Uterus (tissue), 4 donors: ENCODE measurements around the gene MRPL48. TPM values are rescaled to one million over a fixed set of nuclear protein-coding genes. Genes with fewer than 3 reads are reported as not detected.
"Not testable (repeated sequence)": the region's sequence is repeated elsewhere in the genome, so short reads cannot be mapped to it uniquely, and the experiment has no call there.

Experiments used
- DNase-seq, 2 donors: peaks; one replicate each; pipeline ENCODE4 v3.0.0-alpha.2; 2019 to 2020
- H3K27ac ChIP-seq, 2 donors: fragments of 200-600 bp; sonication (generic); 1 replicate in 1 of 2; 2 replicates in 1 of 2; pipeline ENCODE4 v1.5.1; 2016 to 2018
- H3K27me3 ChIP-seq, 2 donors: fragments of 200-600 bp; sonication (generic); one replicate each; pipeline ENCODE4 v1.5.1; 2018 to 2019; ENCODE audit warnings: control low read depth in 1 of 2
- H3K36me3 ChIP-seq, 2 donors: fragments of 200-600 bp; sonication (generic); one replicate each; pipeline ENCODE4 v1.5.1; 2019; ENCODE audit warnings: control low read depth in 1 of 2
- H3K4me1 ChIP-seq, 2 donors: fragments of 200-600 bp; sonication (generic); one replicate each; pipeline ENCODE4 v1.5.1; 2018 to 2019; ENCODE audit warnings: control low read depth in 1 of 2
- H3K4me3 ChIP-seq, 2 donors: fragments of 200-600 bp; sonication (generic); 1 replicate in 1 of 2; 2 replicates in 1 of 2; pipeline ENCODE4 v1.5.1; 2018 to 2019; ENCODE audit warnings: mild to moderate bottlenecking in 1 of 2
- H3K9me3 ChIP-seq, 2 donors: fragments of 200-600 bp; sonication (generic); one replicate each; pipeline ENCODE4 v1.5.1; 2019; ENCODE audit warnings: control low read depth in 1 of 2
- POLR2A ChIP-seq, 2 donors: fragments of 450-650 bp; IDR thresholded peaks; one replicate each; pipeline ENCODE4 v1.6.1; 2016; ENCODE audit warnings: antibody characterized with exemption in 2 of 2, mild to moderate bottlenecking in 1 of 2, moderate library complexity in 1 of 2
- intact Hi-C: fragments of 100-400 bp; cut with DNase I; formaldehyde crosslinking; loops from one replicate; pipeline ENCODE4 v1.15.1; 2023; ENCODE audit warnings: low total_unique reads
- total RNA-seq, 4 donors: library from RNA; depleted of rRNA in 3 of 4; stranded (reverse); fragments of >200 nt in 3 of 4; gene quantifications; one replicate each; pipeline versions ENCODE4 v1.1.0 to v1.2.4, GENCODE V29; 2014 to 2023
- TF ChIP-seq, protein P1 (sequence below), 4 experiments: fragments of 200-600 bp in 2 of 4; fragments of 450-650 bp in 2 of 4; sonication (generic) in 2 of 4; IDR thresholded peaks; one replicate each; pipeline ENCODE4 v1.5.1; 2016 to 2019; ENCODE audit warnings: antibody characterized with exemption in 4 of 4, mild to moderate bottlenecking in 2 of 4, moderate library complexity in 1 of 4
- donor health status: DM: yes; HTN: yes; CAD: no.

Gene MRPL48
- total RNA-seq, 4 donors from 2014 or later, result 5.6 to 29.6 (median 11.9) TPM

DNA sequence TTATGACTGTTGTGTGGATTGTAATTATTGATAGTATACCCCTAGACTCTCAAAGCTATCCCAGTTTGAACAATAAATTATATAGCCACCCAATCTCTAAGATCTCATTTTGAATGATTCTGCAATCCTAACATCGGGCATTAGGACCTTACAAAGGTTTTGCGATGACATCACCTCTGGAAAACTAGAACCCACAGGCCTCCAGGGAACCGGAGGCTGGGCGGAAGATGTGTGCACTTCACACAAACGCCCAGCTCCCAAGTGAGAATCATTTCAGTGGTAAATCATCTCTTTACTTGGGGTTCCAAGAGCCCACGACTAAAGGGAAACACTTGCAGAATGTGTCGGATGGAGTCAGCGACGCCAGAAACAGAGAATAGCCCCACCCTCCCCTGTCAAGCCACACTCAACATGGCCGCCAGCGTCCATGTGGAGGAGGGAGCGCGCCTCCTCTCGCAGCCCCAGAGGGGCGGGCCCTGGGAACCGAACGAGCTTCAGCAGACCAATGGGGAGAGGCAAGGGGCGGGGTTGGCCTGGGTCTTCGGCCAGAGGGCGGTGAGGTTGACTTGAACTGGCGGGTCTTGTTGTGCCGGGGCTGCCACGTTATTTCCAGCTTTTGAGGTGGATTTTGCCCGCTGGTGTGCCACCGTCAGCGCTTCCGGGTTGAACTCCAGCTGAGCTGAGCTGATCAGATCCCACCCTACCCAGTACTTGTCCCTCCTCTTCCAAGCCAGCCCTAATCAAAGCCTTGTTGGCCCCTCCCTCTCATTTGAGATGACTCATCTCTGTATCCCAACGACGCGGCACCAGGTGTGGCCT, 8.4 kb upstream of the MRPL48 start:
- Histone ChIP-seq H3K4me1 (no peaks in the 10 kb centered on the region), H3K4me3 (peak overlapping the region; percentile 48 to 53), H3K27ac (peak overlapping the region; percentile 93 to 95), H3K27me3 (no peaks in the 10 kb centered on the region), H3K36me3 (no peaks in the 10 kb centered on the region), H3K9me3 (no peaks in the 10 kb centered on the region)
- intact Hi-C loops, result no loop called here
- peak; percentile 98 for DNase-seq
- TF ChIP-seq, protein P1, sequence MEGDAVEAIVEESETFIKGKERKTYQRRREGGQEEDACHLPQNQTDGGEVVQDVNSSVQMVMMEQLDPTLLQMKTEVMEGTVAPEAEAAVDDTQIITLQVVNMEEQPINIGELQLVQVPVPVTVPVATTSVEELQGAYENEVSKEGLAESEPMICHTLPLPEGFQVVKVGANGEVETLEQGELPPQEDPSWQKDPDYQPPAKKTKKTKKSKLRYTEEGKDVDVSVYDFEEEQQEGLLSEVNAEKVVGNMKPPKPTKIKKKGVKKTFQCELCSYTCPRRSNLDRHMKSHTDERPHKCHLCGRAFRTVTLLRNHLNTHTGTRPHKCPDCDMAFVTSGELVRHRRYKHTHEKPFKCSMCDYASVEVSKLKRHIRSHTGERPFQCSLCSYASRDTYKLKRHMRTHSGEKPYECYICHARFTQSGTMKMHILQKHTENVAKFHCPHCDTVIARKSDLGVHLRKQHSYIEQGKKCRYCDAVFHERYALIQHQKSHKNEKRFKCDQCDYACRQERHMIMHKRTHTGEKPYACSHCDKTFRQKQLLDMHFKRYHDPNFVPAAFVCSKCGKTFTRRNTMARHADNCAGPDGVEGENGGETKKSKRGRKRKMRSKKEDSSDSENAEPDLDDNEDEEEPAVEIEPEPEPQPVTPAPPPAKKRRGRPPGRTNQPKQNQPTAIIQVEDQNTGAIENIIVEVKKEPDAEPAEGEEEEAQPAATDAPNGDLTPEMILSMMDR (IDR thresholded peaks at IDR 0.05), result peak in 2 of 4 experiments; percentile 6 to 18
- peak; percentile 31 to 65 for TF ChIP-seq POLR2A (IDR thresholded peaks at IDR 0.05)

DNA sequence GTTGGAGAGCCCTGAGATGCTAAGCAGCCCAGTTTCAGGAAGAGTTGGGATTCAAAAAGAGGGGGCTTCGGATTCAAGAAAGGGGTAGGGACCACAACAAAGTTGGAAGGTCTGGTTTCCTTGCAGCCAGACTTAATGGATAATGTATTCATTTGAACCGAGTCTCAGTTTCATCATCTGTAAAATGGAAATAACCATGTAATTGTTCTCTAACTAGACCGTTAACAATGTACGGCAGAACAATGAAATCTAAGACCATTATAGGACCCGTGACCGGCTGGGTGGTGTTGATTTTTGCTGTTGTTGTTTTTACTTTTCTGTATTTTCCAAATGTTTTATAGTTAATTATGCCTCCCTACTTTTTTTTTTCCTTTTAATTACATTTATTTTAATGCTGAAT, 6.4 kb upstream of the MRPL48 start:
- intact Hi-C loops, result no loop called here
- Histone ChIP-seq H3K27ac (no peak overlapping the region), H3K36me3 (no peaks in the 10 kb centered on the region), H3K27me3 (no peaks in the 10 kb centered on the region), H3K4me3 (no peak overlapping the region), H3K9me3 (no peaks in the 10 kb centered on the region), H3K4me1 (no peaks in the 10 kb centered on the region)
- no peak for TF ChIP-seq POLR2A (IDR thresholded peaks at IDR 0.05)
- TF ChIP-seq, protein P1 (IDR thresholded peaks at IDR 0.05), result no peak
- DNase-seq, result no peak

DNA sequence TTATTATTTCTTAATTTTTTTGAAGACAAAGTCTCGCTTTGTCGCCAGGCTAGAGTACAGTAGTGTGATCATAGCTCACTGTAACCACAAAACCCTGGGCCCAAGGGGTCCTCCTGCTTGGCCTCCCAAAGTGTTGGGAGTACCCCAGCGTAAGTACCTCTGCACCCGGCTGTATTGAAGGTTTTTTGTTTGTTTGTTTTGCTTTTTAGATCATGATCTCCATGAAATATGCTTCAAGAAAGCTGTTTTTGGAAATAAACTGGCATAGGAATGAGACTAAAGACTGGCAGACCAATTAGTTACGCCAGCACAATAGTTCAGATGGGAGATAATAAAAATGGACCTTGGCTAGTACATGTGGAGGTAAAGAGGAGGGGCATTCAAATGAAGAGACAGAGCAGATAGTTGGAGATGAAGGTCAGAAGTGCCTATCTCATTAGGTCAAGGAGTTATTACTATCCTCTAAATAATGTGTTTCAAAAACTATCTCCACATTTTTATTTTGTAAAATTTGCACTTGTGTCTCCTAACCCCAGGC, 4.1 kb upstream of the MRPL48 start:
- Histone ChIP-seq H3K36me3 (no peaks in the 10 kb centered on the region), H3K4me3 (no peak overlapping the region), H3K27ac (no peak overlapping the region), H3K27me3 (no peaks in the 10 kb centered on the region), H3K9me3 (no peaks in the 10 kb centered on the region), H3K4me1 (no peaks in the 10 kb centered on the region)
- TF ChIP-seq, protein P1 (IDR thresholded peaks at IDR 0.05), result no peak
- TF ChIP-seq POLR2A (IDR thresholded peaks at IDR 0.05), result no peak
- intact Hi-C loops, result no loop called here
- no peak for DNase-seq

DNA sequence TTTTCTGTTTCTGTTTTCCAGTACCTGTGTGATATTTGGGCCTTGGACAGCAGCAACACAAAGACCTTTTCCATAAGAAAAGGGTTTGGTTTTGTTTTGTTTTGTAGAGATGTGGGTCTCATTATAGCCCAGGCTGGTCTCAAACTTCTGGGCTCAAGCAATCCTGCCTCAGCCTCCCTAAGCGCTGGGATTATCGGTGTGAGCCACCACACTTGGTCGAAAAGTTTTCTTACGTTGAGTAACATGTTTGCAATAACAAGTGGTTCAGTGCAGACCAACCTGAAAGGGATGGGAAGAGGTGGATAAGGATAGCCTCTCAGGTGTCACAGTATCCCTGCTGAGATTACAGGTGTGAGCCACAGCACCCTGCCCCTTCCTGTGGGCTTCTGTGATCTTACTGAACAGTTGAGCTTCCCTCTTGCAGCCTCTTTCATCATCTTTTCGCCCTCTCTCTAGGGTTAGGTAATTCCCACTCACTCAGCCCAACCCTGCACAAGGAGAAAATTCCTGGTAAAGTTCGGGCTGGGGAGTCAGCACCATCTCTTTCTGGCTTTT, 3.5 kb upstream of the MRPL48 start:
- DNase-seq, result no peak
- Histone ChIP-seq H3K36me3 (no peaks in the 10 kb centered on the region), H3K4me1 (no peaks in the 10 kb centered on the region), H3K9me3 (no peaks in the 10 kb centered on the region), H3K27me3 (no peaks in the 10 kb centered on the region), H3K27ac (no peak overlapping the region), H3K4me3 (no peak overlapping the region)
- TF ChIP-seq, protein P1 (IDR thresholded peaks at IDR 0.05), result no peak
- no peak for TF ChIP-seq POLR2A (IDR thresholded peaks at IDR 0.05)
- intact Hi-C loops, result no loop called here

DNA sequence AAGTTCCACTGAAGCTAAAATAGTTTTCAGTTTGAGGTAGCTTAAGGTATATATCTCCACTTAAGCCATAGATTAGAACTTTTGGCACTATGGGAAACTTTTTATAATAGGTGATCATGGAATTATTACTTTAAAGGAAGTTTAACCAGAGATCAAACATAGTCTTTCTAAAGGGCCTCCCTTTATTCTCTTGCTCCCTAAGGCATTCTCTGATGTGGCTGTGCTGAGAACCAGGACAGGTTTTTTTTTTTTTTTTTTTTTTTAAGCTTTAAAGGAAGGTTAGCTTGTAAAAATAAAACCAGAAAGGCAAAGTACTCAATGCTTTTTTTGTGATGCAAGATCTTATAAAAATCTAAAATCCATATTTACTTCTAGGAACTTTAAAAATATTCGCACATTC, 2.9 kb upstream of the MRPL48 start:
- DNase-seq, result no peak
- Histone ChIP-seq H3K4me1 (no peaks in the 10 kb centered on the region), H3K4me3 (no peak overlapping the region), H3K36me3 (no peaks in the 10 kb centered on the region), H3K9me3 (no peaks in the 10 kb centered on the region), H3K27ac (no peak overlapping the region), H3K27me3 (no peaks in the 10 kb centered on the region)
- no peak for TF ChIP-seq POLR2A (IDR thresholded peaks at IDR 0.05)
- TF ChIP-seq, protein P1 (IDR thresholded peaks at IDR 0.05), result no peak
- intact Hi-C loops, result no loop called here

DNA sequence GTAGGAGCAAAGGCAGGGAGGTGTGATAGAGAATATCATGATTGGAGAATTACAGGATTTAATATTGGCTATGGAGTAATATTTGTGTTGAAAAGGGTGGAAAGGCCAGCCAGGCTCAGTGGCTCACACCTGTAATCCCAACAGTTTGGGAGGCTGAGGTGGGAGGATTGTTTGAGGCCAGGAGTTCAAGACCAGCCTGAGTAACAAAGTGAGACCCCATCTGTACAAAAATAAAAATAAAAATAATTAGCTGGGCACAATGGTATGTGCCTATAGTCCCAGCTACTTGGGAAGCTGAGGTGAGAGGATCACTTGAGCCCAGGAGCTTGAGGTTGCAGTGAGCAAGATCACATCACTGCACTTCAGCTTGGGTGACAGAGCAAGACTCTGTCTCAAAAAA, 2.2 kb upstream of the MRPL48 start:
- H3K4me1 ChIP-seq, H3K36me3 ChIP-seq, H3K27ac ChIP-seq, DNase-seq, H3K4me3 ChIP-seq, intact Hi-C loops, H3K27me3 ChIP-seq, H3K9me3 ChIP-seq: not testable (repeated sequence)
